ENCODE data around the gene CEP112.

The CEP112 gene

GRCh38 chr17:65637786-65638185 is 554.1 kb downstream of the CEP112 start:
- DNase-seq (ENCODE audit: low spot score), result no peak
- no peak for TF ChIP-seq CTCF (IDR thresholded peaks at IDR 0.05; ENCODE audit: extremely low read depth, insufficient read depth, missing control alignments)
- in situ Hi-C loops (cut with MboI; ENCODE audit: low pct_unique_long_range_greater_than_20kb, low sequenced_read_pairs, unreplicated experiment), result no loop called here

GRCh38 chr17:65634533-65634932 is 557.4 kb downstream of the CEP112 start:
- no peak for TF ChIP-seq CTCF (IDR thresholded peaks at IDR 0.05; ENCODE audit: extremely low read depth, insufficient read depth, missing control alignments)
- no peak for DNase-seq (ENCODE audit: low spot score)
- in situ Hi-C loops (cut with MboI; ENCODE audit: low pct_unique_long_range_greater_than_20kb, low sequenced_read_pairs, unreplicated experiment), result no loop called here

GRCh38 chr17:65633988-65634387 is 557.9 kb downstream of the CEP112 start:
- no peak for DNase-seq (ENCODE audit: low spot score)
- TF ChIP-seq CTCF (IDR thresholded peaks at IDR 0.05; ENCODE audit: extremely low read depth, insufficient read depth, missing control alignments), result no peak
- in situ Hi-C loops (cut with MboI; ENCODE audit: low pct_unique_long_range_greater_than_20kb, low sequenced_read_pairs, unreplicated experiment), result no loop called here

- no peak for DNase-seq (ENCODE audit: low spot score)
- TF ChIP-seq CTCF (IDR thresholded peaks at IDR 0.05; ENCODE audit: extremely low read depth, insufficient read depth, missing control alignments), result no peak
- in situ Hi-C loops (cut with MboI; ENCODE audit: low pct_unique_long_range_greater_than_20kb, low sequenced_read_pairs, unreplicated experiment), result no loop called here
Observed at GRCh38 chr17:65633146-65633881, 558.6 kb downstream of the CEP112 start.

- in situ Hi-C loops (cut with MboI; ENCODE audit: low pct_unique_long_range_greater_than_20kb, low sequenced_read_pairs, unreplicated experiment), result no loop called here
- no peak for DNase-seq (ENCODE audit: low spot score)
- TF ChIP-seq CTCF (IDR thresholded peaks at IDR 0.05; ENCODE audit: extremely low read depth, insufficient read depth, missing control alignments), result no peak
Observed at GRCh38 chr17:65630502-65630901, 561.4 kb downstream of the CEP112 start.

- in situ Hi-C loops (cut with MboI; ENCODE audit: low pct_unique_long_range_greater_than_20kb, low sequenced_read_pairs, unreplicated experiment), result no loop called here
Observed at GRCh38 chr17:65629234-65629690, 562.7 kb downstream of the CEP112 start.

More at GRCh38 chr17:65629234-65629690, 562.7 kb downstream of the CEP112 start:
- no peak for TF ChIP-seq CTCF (IDR thresholded peaks at IDR 0.05; ENCODE audit: extremely low read depth, insufficient read depth, missing control alignments)
- no peak for DNase-seq (ENCODE audit: low spot score)

All from GM13977 (cell line).